Activated naive CD4-positive, alpha-beta T cell treated with anti-CD3 and anti-CD28 coated beads, Interleukin-2, amount 50 U/mL, for 16 hours (primary cell): ENCODE results near the gene RAB31.

ENCODE experiments used
- DNase-seq: peaks from one replicate; pipeline ENCODE4 v3.0.0-alpha.2; 2020

RAB31 gene

DNA sequence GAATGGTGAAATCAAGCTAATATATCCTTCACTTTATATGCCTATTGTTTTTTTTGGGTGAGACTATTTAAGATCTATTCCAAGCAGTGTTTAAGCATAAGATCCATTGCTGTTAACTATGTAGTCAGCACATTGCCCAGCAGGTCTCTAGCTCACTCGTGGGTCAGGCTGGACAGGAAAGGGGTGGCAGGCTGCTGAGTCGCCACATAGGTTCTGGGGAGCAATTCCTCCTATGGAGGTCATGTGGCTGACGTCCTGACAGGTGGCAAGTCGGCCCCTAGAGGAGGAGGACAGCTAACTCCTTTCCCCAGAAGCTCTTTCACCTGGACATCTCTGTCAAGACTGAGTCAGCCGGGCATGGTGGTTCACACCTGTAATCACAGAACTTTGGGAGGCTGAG is 13.9 kb upstream of the RAB31 start:
- DNase-seq = no peak

- DNase-seq = no peak
Observed at GRCh38 chr18:9694952-9695495, 13.1 kb upstream of the RAB31 start.

- DNase-seq = no peak
Observed at GRCh38 chr18:9695605-9696004, 12.5 kb upstream of the RAB31 start.

DNA sequence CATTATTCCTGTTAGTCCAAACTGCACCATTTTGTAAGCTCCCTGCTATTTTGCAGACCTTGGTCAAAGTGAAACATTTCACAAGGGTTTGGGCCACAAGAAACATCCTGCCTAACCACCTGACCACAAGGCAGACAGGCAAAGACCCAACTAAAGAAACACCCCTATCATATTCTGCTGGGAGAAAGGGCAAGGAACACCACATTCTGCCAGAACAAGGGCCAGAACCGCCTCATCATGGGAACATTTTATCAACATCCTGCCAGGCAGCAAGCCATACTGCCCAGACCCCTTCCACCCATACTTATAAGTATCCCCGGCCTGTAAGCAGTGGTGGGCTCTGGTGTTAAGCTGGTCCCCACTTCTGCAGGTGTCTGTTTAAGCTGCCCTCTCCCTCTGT is 12.0 kb upstream of the RAB31 start:
- no peak for DNase-seq

- DNase-seq = no peak
Observed at GRCh38 chr18:9696701-9697100, 11.4 kb upstream of the RAB31 start.

DNA sequence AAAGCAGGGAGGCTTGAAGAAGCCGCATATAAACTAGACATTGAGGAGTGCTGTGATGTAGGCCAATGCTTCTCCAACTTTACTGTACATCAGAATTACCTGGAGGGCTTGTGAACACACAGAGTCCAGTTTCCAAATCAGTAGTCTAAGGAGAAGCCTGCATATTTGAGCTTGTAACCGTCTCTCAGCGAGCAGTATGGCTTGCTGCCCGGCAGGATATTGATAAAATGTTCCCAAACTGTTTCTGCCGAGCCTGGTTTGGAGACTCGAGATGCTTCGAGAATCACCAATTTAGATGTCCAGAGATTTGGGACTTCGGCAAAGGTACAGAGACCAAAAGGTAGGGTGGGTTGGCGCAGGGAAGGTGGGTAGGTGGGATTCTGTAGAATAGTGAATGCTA is 11.0 kb upstream of the RAB31 start:
- no peak for DNase-seq

- DNase-seq = no peak
Observed at GRCh38 chr18:9698497-9698896, 9.6 kb upstream of the RAB31 start.

- DNase-seq = no peak
Observed at GRCh38 chr18:9700261-9700796, 7.8 kb upstream of the RAB31 start.

DNA sequence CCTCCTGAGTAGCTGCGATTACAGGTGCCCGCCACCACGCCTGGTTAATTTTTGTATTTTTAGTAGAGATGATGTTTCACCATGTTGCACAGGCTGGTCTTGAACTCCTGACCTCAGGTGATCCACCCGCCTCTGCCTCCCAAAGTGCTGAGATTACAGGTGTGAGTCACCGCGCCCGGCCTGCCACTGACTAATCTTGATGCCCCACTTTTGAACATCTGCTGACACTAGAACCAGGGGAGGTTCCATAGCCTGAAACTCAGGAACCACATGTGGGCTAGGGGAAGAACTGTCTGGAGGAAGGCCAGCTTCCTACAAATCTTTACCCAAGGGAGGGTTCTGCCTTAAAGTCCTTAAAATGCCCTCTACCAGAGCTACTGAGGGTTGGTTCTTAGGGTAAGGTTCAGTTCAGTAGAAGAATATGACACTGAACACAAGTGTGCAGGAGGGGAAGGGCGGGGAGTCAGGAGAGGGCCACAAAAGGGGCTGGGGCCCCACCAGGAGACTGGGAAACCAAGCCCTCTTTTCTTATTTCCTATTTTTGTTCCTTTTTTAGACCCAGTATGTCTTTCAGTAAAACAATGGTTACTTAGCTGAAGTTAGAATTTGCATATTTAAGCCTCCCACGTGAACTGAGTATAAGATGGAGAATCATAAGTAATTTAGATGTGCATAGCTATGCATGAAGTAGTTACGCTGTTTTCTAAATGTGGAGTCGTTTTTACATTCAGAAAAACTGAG is 6.3 kb upstream of the RAB31 start:
- DNase-seq = no peak

GRCh38 chr18:9704233-9705118 is 3.6 kb upstream of the RAB31 start:
- DNase-seq = no peak

DNA sequence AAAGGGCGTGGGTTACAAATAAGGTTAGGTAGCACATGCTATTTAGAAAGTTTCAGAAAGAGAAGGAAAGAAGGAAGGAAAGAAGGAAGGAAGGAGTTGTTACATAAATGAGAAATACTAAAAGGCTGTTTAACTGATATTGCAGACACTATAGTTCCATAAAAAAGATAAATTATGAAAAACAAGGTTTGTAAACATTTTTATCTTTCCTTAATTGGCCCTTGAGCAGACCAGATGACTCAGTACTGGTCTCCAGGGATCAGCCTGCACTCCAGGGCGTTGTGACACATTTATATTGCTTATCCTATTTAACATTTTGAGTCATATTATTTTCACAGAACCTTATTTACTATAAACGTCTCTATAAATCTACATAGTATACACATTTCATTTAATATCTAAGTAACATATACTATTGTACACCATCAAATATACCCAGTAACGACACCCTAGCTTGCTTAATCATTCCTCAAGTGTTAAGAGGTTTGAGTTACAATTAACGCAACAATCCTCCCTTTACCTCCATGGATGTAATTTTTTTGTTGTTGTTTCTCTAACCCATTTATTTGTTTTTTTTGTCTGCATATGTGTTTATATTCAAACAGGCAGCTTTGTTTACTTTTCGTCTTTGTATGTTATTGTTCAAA is 2.8 kb upstream of the RAB31 start:
- no peak for DNase-seq

- no peak for DNase-seq
Observed at GRCh38 chr18:9706081-9706935, 1.8 kb upstream of the RAB31 start.

GRCh38 chr18:9707381-9708056 is 582 bp upstream of the RAB31 start:
- DNase-seq = no peak

DNA sequence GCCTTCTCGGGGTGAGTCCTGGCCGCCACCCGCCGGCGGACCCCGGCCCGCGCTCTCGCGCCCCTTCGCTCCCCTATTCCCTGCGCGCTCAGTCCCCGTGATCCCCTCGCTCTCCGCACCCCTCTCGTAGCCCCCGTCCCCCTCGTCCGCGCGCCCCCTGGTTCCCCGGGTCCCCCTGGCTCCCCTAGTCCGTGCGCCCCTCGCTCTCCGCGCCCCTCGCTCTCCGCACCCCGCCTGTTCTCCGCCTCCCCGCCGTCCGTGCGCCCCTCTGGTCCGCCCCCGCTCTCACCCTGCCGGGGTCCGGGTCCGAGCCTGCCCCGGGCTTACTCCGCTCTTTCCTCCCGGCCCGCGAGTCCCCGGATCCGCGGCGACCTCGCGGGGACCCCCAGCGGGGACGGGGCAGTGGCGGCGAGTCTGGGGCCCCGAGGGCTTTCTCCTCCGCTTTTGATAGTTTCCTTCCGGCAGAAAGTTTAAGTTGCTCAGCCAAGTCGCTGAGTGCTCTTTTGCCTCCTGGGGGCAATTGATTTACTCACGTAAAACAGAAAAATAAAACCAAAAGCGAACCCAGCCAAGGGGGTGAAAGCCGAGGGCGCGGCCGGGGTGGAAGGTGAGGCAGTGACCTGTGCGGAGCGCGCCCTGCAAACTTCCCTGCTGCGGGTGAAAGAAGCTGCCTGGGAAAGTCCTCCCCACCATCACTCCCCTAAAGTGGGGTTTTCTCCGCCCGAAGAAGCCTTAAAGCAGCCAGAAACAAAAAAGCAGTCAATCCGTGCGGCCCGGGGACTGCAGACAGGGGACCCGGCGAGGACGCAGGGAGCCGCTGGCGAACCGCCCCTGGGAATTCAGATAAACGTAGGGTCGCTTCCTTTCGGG is 568 bp downstream of the RAB31 start:
- DNase-seq = no peak

DNA sequence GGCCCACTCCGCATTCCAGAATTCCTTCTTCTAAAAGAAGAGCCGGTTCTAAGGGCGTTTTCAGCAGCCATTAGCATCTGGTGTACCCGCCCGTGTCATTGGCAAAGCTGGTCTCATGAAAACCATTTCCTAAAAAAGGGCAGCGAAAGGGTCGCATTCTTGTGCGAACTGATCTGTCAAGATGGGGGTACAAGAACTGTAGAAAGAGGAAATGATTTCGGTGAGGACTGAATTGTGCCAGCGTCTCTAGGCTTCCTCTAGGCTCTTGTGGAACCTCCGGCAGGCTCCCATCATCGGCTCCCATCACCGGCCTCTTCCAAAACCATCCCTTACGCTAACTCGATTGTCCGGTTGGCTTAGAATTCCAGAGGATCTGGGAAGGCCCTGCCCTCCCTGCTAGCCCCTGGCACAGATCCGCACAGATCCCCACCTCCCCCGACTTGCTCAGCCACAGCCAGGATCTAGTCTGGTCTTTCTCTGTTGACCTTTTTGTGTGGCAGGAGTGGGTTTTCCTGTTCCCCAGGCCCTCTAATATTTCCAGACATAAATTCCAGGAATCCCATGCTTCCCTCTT is 1.3 kb downstream of the RAB31 start:
- DNase-seq = no peak

- DNase-seq = no peak
Observed at GRCh38 chr18:9710037-9710436, 1.9 kb downstream of the RAB31 start.

- DNase-seq = no peak
Observed at GRCh38 chr18:9711361-9712129, 3.4 kb downstream of the RAB31 start.

GRCh38 chr18:9712130-9712577 is 4.1 kb downstream of the RAB31 start:
- no peak for DNase-seq

DNA sequence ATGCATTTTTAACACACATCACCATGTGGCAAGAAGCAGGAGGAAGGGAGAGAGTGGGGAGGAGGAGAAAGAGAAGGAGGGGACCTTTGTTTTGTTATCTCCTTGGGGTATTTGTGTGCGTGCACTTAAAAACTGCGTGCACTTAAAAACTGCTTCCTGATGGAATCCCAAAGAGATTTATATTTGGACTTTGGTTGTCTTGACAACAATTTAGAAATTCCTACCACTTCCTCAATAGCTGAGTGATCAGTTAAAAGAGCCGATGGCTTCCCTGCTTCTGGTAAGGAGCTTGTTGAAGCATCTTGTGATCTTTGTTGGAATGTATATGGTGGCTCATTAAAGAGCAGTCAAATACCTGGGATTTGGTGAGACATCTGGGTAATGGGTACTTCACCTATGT is 4.5 kb downstream of the RAB31 start:
- DNase-seq = no peak
